AG04450 (cell line): ENCODE measurements around the gene ESR1. TPM values are rescaled to one million over a fixed set of nuclear protein-coding genes. Genes with fewer than 3 reads are reported as not detected.
"Not testable (repeated sequence)": the region's sequence is repeated elsewhere in the genome, so short reads cannot be mapped to it uniquely, and the experiment has no call there.

Source experiments
- CTCF ChIA-PET: fragments of 300-600, 350-600 bp; formaldehyde crosslinking; extraction: SDS; loops from one replicate; lab custom pipeline; 2022; ENCODE audit warnings: antibody characterized with exemption, inconsistent platforms; lab: Charles Lee
- POLR2A ChIA-PET: fragments of 350-600 bp; formaldehyde crosslinking; extraction: SDS; loops from one replicate; lab custom pipeline; 2021; ENCODE audit warnings: antibody characterized with exemption, inconsistent platforms; lab: Yijun Ruan, JAX
- DNase-seq: peaks from one replicate; pipeline ENCODE4 v3.0.0-alpha.2; 2011; ENCODE audit warnings: low read depth, low spot score
- H3K27ac ChIP-seq: one replicate; pipeline ENCODE4 v1.5.1; 2012; ENCODE audit warnings: low read depth, low read length, control low read depth
- H3K27me3 ChIP-seq: one replicate; pipeline ENCODE4 v1.6.0; 2012; ENCODE audit warnings: low read length; ENCODE audit not compliant: control insufficient read depth, insufficient read depth
- H3K4me3 ChIP-seq: 2 replicates; pipeline ENCODE4 v1.5.1; 2011; ENCODE audit warnings: mild to moderate bottlenecking, low read depth, low read length, control low read depth
- H3K9me3 ChIP-seq: 2 replicates; pipeline ENCODE4 v1.5.1; 2012; ENCODE audit warnings: low read length; ENCODE audit not compliant: control insufficient read depth, insufficient read depth
- CTCF ChIP-seq: IDR thresholded peaks from 2 replicates; pipeline ENCODE4 v1.5.1; 2011; ENCODE audit warnings: low read depth, low read length, control low read depth, inconsistent platforms
- polyA plus RNA-seq: library from polyadenylated mRNA; depleted of rRNA; stranded (reverse); fragments of >200 nt; gene quantifications from 2 replicates; pipeline ENCODE4 v1.2.3, GENCODE V29; 2011

Gene ESR1
- polyA plus RNA-seq, 1 experiment = 0.02 TPM

- peaks cover 6% of the 10 kb centered on the region; the same call in 1 of the 2 replicates for H3K9me3 ChIP-seq
- no peak overlapping the region for H3K27ac ChIP-seq
- H3K27me3 ChIP-seq = no peaks in the 10 kb centered on the region
- ChIA-PET CTCF (no interaction called here), POLR2A (no interaction called here)
- no peak overlapping the region for H3K4me3 ChIP-seq
- DNase-seq = no peak
- TF ChIP-seq CTCF = no peak
These were observed 70.0 kb downstream of the ESR1 start for GRCh38 chr6:151877458-151877857.

GRCh38 chr6:151881231-151881630, 73.7 kb downstream of the ESR1 start:
- no peak for DNase-seq
- Histone ChIP-seq H3K9me3 (peaks cover 3% of the 10 kb centered on the region; the same call in 1 of the 2 replicates), H3K27ac (no peak overlapping the region), H3K4me3 (no peak overlapping the region), H3K27me3 (no peaks in the 10 kb centered on the region)
- POLR2A ChIA-PET = no interaction called here
- no peak for TF ChIP-seq CTCF
- CTCF ChIA-PET = no interaction called here

GRCh38 chr6:151882206-151882605, 74.7 kb downstream of the ESR1 start:
- DNase-seq = no peak
- H3K4me3 ChIP-seq = no peak overlapping the region
- H3K9me3 ChIP-seq = peaks cover 3% of the 10 kb centered on the region; the same call in 1 of the 2 replicates
- ChIA-PET CTCF (no interaction called here), POLR2A (no interaction called here)
- no peak overlapping the region for H3K27ac ChIP-seq
- TF ChIP-seq CTCF = no peak
- no peaks in the 10 kb centered on the region for H3K27me3 ChIP-seq

- CTCF ChIA-PET = no interaction called here
- no peaks in the 10 kb centered on the region for H3K27me3 ChIP-seq
- H3K27ac ChIP-seq = no peak overlapping the region
- peaks cover 3% of the 10 kb centered on the region; the same call in 1 of the 2 replicates for H3K9me3 ChIP-seq
- H3K4me3 ChIP-seq = no peak overlapping the region
- no peak for DNase-seq
- POLR2A ChIA-PET = no interaction called here
- no peak for TF ChIP-seq CTCF
These were observed 77.8 kb downstream of the ESR1 start for GRCh38 chr6:151885234-151885633.

GRCh38 chr6:151891524-151891923, 84.0 kb downstream of the ESR1 start:
- no peak for TF ChIP-seq CTCF
- Histone ChIP-seq H3K4me3 (no peak overlapping the region), H3K9me3 (peaks cover 3% of the 10 kb centered on the region; the same call in 1 of the 2 replicates), H3K27me3 (no peaks in the 10 kb centered on the region), H3K27ac (no peak overlapping the region)
- POLR2A ChIA-PET = no interaction called here
- CTCF ChIA-PET = no interaction called here
- DNase-seq = no peak

- H3K9me3 ChIP-seq, H3K27me3 ChIP-seq, DNase-seq, H3K27ac ChIP-seq, POLR2A ChIA-PET, H3K4me3 ChIP-seq, CTCF ChIA-PET: not testable (repeated sequence)
These were observed 86.9 kb downstream of the ESR1 start for GRCh38 chr6:151894426-151894825.

- H3K27ac ChIP-seq, DNase-seq, CTCF ChIA-PET, H3K27me3 ChIP-seq, H3K9me3 ChIP-seq, POLR2A ChIA-PET, H3K4me3 ChIP-seq: not testable (repeated sequence)
These were observed 91.7 kb downstream of the ESR1 start for GRCh38 chr6:151899221-151899620.

GRCh38 chr6:151899796-151900195, 92.3 kb downstream of the ESR1 start:
- H3K27ac ChIP-seq, H3K9me3 ChIP-seq, POLR2A ChIA-PET: not testable (repeated sequence)

More at GRCh38 chr6:151899796-151900195, 92.3 kb downstream of the ESR1 start:
- H3K4me3 ChIP-seq, CTCF ChIA-PET, H3K27me3 ChIP-seq, DNase-seq: not testable (repeated sequence)
